ENCODE data around the gene GAD1.

- TF ChIP-seq CTCF (IDR thresholded peaks at IDR 0.05; ENCODE audit: insufficient read depth, low read length, poor library complexity, severe bottlenecking) (no peak), EZH2phosphoT487 (conservative IDR thresholded peaks at IDR 0.05; ENCODE audit: low read length) (no peak)
These were observed 70.8 kb downstream of the GAD1 start for GRCh38 chr2:170887496-170887895.

All from SU-DHL-6 (cell line).